Activated T-cell treated with anti-CD3 and anti-CD28 coated beads, Interleukin-2, amount 50 U/mL, for 72 hours (primary cell): Measurements from ENCODE around the gene THSD7A. TPM values are rescaled to one million over a fixed set of nuclear protein-coding genes. Genes with fewer than 3 reads are reported as not detected.

Experiments used
- ATAC-seq, 2 donors: fragments of 150-1000 bp; cut with Tn5 transposase; replicated peaks in 1 of 2; 2 replicates each; pipeline ENCODE4 v1.10.0; 2021; ENCODE audit warnings: moderate library complexity in 2 of 2, mild to moderate bottlenecking in 1 of 2
- DNase-seq, 2 donors: peaks; one replicate each; pipeline ENCODE4 v3.0.0; 2021 to 2022; ENCODE audit warnings: mixed read lengths in 1 of 2
- H3K27ac Mint-ChIP-seq: one replicate; pipeline ENCODE4 v1.8.0; 2022; ENCODE audit warnings: mild to moderate bottlenecking, moderate library complexity, mixed read lengths
- H3K27me3 Mint-ChIP-seq: one replicate; pipeline ENCODE4 v1.8.0; 2022; ENCODE audit warnings: low read depth, mixed read lengths
- H3K36me3 Mint-ChIP-seq, 2 donors: one replicate each; pipeline ENCODE4 v1.8.0; 2022; ENCODE audit warnings: mixed read lengths in 2 of 2, mild to moderate bottlenecking in 1 of 2; ENCODE audit not compliant: insufficient read depth in 2 of 2
- H3K4me1 Mint-ChIP-seq: one replicate; pipeline ENCODE4 v1.8.0; 2022; ENCODE audit warnings: low read depth, mixed read lengths
- H3K4me3 Mint-ChIP-seq, 2 donors: one replicate each; pipeline ENCODE4 v1.8.0; 2022; ENCODE audit warnings: mild to moderate bottlenecking in 2 of 2, mixed read lengths in 2 of 2, moderate library complexity in 2 of 2
- H3K9me3 Mint-ChIP-seq, 2 donors: one replicate each; pipeline ENCODE4 v1.8.0; 2022; ENCODE audit warnings: mixed read lengths in 2 of 2
- total RNA-seq, 2 donors: library from RNA; stranded (reverse); gene quantifications; one replicate each; pipeline ENCODE4 v1.2.3, GENCODE V29; 2022

THSD7A gene
- total RNA-seq, 2 donors from 2014 or later = not detected

GRCh38 chr7:11706666-11707605 lies 125.1 kb downstream of the THSD7A start:
- ATAC-seq = no peak
- H3K27me3 Mint-ChIP-seq = no peaks in the 10 kb centered on the region

DNA sequence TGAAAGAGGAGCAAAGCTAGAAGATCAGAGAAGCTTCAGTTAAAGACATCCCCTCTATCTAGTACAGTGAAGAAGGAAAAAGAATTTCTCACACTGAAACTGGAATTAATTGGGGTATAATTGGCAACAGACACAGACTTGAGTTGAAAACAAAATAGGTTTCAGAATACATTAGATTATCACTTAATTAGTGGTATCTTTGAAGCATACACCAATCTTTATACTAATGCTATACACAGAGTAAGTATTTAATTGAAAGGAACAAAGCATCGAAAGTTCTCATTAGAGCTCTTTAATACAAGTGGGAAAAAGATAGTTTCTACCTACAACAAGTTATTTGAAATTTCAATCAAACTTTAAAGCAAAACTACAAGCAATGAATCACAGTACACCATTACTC lies 128.2 kb downstream of the THSD7A start:
- H3K4me3 Mint-ChIP-seq = no peak overlapping the region
- no peaks in the 10 kb centered on the region for H3K4me1 Mint-ChIP-seq
- no peak for DNase-seq
- no peaks in the 10 kb centered on the region for H3K27me3 Mint-ChIP-seq
- no peaks in the 10 kb centered on the region for H3K36me3 Mint-ChIP-seq
- no peak for ATAC-seq
- no peak overlapping the region for H3K27ac Mint-ChIP-seq
- H3K9me3 Mint-ChIP-seq = peaks cover 0 to 2% of the 10 kb centered on the region in 2 donors

More at GRCh38 chr7:11706666-11707605, 125.1 kb downstream of the THSD7A start:
- H3K4me1 Mint-ChIP-seq = no peaks in the 10 kb centered on the region
- no peak for DNase-seq
- no peak overlapping the region for H3K4me3 Mint-ChIP-seq
- no peak overlapping the region for H3K27ac Mint-ChIP-seq
- H3K36me3 Mint-ChIP-seq = no peaks in the 10 kb centered on the region
- no peaks in the 10 kb centered on the region for H3K9me3 Mint-ChIP-seq

- DNase-seq = no peak
- Mint-ChIP-seq H3K27me3 (no peaks in the 10 kb centered on the region), H3K9me3 (peaks cover 0 to 2% of the 10 kb centered on the region in 2 donors), H3K27ac (no peak overlapping the region), H3K4me3 (no peak overlapping the region), H3K4me1 (no peaks in the 10 kb centered on the region), H3K36me3 (no peaks in the 10 kb centered on the region)
- no peak for ATAC-seq
These were observed 129.1 kb downstream of the THSD7A start for GRCh38 chr7:11702938-11703337.

DNA sequence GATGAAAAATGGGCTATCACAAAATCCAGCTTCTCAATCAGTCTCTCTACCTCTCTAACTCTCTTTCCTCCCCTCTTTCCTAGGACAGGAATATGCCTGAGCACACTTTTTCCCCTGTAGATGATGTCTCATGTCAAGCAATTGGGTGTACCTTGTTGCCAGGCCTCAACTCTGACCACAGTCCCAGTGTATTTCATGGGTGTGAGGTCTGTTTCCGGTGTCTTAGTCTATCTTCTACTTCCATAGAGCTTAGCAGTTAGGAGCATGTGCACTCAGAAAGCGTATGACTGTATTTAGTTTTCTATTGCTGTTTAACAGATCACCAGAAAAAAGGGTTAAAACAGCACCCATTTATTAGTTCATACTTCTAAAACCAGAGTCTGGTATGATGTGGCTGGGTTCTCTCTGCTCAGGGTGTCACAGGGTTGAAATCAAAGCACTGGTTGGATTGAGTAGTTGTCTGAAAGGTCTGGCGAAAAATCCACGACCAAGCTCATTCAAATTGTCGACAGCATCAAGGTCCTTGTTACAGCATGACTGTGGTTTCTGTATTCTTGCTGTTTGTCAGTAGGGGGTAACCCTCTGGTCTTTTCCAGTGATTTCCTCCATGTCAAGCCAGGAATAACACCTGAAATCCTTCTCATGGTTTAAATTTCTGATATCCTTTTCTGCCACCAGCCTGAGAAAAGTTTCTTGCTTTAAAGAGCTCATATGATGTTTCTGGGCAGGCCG lies 130.0 kb downstream of the THSD7A start:
- Mint-ChIP-seq H3K27ac (no peak overlapping the region), H3K4me3 (no peak overlapping the region), H3K27me3 (no peaks in the 10 kb centered on the region), H3K36me3 (no peaks in the 10 kb centered on the region), H3K4me1 (no peaks in the 10 kb centered on the region), H3K9me3 (peaks cover 0 to 2% of the 10 kb centered on the region in 2 donors)
- DNase-seq (no peak), ATAC-seq (no peak)

GRCh38 chr7:11699666-11700065 lies 132.3 kb downstream of the THSD7A start:
- H3K4me3 Mint-ChIP-seq = no peak overlapping the region

DNA sequence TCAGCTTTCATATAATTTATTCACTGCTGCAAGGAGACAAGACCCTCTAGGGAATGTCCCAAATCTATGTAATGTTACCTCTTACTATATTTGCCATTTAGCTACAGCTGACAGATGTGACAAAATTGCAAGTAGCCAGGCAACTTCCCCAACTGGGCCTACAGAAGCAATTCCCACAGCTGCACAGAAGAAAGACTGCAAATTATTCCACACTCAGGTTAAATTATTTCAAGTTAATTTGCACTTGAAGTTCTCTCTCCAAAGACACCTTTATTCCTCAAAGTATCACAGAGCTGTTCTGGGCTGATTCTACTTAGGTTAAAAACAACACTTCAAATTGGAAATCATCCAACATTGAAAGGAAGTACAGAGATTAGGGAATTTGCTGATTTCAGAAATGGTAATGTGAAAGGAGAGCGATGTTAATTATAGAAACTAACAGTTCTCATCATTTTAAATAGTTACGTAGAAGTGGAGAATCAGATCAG lies 133.6 kb downstream of the THSD7A start:
- DNase-seq = no peak
- Mint-ChIP-seq H3K9me3 (peaks cover 0 to 2% of the 10 kb centered on the region in 2 donors), H3K4me1 (no peaks in the 10 kb centered on the region), H3K4me3 (no peak overlapping the region), H3K27ac (no peak overlapping the region), H3K36me3 (no peaks in the 10 kb centered on the region), H3K27me3 (no peaks in the 10 kb centered on the region)
- no peak for ATAC-seq

More at GRCh38 chr7:11699666-11700065, 132.3 kb downstream of the THSD7A start:
- Mint-ChIP-seq H3K36me3 (no peaks in the 10 kb centered on the region), H3K27me3 (no peaks in the 10 kb centered on the region), H3K27ac (no peak overlapping the region), H3K9me3 (peaks cover 0 to 2% of the 10 kb centered on the region in 2 donors), H3K4me1 (no peaks in the 10 kb centered on the region)
- no peak for ATAC-seq
- no peak for DNase-seq

DNA sequence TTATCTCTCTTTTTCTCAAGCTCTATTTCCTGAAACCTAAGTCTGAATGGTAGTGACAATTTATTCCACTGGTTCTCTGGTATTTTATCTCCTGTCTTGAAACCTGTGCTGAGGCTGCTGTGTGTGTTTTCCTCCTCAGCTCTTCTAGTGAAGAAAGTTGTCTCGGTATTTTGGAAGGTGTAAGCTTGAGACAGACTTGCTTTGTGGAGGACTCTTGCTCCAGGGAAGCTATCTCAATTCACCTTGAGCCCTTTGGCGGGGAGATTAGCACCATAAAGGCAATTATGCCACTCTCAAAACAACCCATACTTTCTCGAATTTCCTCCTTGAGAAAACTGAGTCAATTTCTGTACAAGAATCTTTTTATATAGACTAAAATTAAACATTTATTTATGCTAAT lies 141.6 kb downstream of the THSD7A start:
- no peak for DNase-seq
- Mint-ChIP-seq H3K4me3 (no peak overlapping the region), H3K27ac (no peak overlapping the region), H3K36me3 (no peaks in the 10 kb centered on the region), H3K27me3 (no peaks in the 10 kb centered on the region), H3K4me1 (no peaks in the 10 kb centered on the region), H3K9me3 (peaks cover 4 to 6% of the 10 kb centered on the region in 2 donors)
- ATAC-seq = no peak

DNA sequence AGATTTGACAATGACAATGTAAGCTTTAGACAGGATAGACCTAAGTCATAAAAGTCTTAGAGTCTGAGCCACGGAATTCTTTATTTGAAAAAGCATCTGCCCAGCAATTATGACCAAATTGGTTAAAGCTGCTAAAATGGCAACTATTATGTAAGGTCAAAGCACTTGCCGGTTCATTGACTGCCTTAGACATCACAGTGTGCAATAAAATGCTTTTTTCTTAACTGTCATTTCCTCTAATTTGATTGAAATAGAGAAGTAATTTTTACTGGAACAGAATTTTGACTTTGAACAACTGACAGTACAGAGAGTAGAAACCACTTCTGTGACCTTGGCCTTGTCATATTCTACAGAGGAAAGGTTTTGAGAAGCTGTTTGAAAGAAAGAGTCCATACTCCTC lies 142.9 kb downstream of the THSD7A start:
- Mint-ChIP-seq H3K27me3 (no peaks in the 10 kb centered on the region), H3K36me3 (no peaks in the 10 kb centered on the region), H3K4me1 (no peaks in the 10 kb centered on the region), H3K4me3 (no peak overlapping the region), H3K27ac (no peak overlapping the region), H3K9me3 (peaks cover 7 to 8% of the 10 kb centered on the region in 2 donors)
- no peak for ATAC-seq
- DNase-seq = no peak

DNA sequence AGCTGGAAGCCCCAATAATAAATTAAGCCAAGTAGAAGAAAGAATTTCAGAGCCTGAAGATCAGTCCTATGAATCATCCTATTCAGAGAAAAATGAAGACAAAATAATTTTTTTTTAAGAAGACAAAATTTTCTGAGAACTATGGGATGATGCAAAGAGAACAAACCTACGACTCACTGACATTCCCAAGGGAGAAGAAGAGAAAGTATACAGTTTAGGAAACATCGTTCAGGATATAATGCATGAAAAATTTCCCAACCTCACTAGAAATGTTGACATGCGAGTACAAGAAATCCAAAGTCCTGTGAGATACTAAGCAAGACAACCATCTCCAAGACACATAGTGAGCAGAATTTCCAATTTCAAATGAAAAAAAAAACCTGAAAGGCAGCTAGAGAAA lies 150.5 kb downstream of the THSD7A start:
- Mint-ChIP-seq H3K27ac (no peak overlapping the region), H3K9me3 (peaks cover 19 to 25% of the 10 kb centered on the region in 2 donors)

GRCh38 chr7:11675163-11675562 lies 156.8 kb downstream of the THSD7A start:
- DNase-seq = no peak
- Mint-ChIP-seq H3K27me3 (no peaks in the 10 kb centered on the region), H3K4me3 (no peak overlapping the region), H3K9me3 (peaks cover 14 to 20% of the 10 kb centered on the region in 2 donors), H3K27ac (no peak overlapping the region), H3K4me1 (no peaks in the 10 kb centered on the region), H3K36me3 (peaks cover 0 to 2% of the 10 kb centered on the region in 2 donors)
- no peak for ATAC-seq

More for the DNA sequence above, 150.5 kb downstream of the THSD7A start:
- DNase-seq (no peak), ATAC-seq (no peak)
- no peaks in the 10 kb centered on the region for H3K4me1 Mint-ChIP-seq
- no peak overlapping the region for H3K4me3 Mint-ChIP-seq
- peaks cover 0 to under 1% of the 10 kb centered on the region in 2 donors for H3K36me3 Mint-ChIP-seq
- H3K27me3 Mint-ChIP-seq = no peaks in the 10 kb centered on the region

DNA sequence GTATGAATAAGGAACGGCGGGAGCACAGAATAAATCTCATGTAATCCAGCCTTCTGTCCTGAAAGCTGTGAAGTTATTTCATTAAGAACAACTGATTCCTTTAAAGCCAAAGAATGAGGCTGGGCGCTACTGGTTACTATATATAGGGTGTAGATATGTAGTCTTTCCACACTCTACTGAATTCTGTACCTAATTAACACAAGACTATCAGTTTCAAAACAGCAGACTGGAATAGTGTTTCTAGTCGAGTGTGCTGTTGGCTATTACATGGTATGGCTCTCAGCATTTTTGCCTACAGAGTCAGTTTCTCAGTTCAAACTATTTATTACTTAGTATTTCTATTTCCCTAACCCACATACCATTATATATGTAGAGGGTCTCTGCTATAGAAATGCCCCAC lies 163.3 kb downstream of the THSD7A start:
- Mint-ChIP-seq H3K36me3 (no peaks in the 10 kb centered on the region), H3K4me1 (no peaks in the 10 kb centered on the region), H3K4me3 (no peak overlapping the region), H3K9me3 (no peaks in the 10 kb centered on the region), H3K27ac (no peak overlapping the region), H3K27me3 (no peaks in the 10 kb centered on the region)
- no peak for ATAC-seq
- no peak for DNase-seq

DNA sequence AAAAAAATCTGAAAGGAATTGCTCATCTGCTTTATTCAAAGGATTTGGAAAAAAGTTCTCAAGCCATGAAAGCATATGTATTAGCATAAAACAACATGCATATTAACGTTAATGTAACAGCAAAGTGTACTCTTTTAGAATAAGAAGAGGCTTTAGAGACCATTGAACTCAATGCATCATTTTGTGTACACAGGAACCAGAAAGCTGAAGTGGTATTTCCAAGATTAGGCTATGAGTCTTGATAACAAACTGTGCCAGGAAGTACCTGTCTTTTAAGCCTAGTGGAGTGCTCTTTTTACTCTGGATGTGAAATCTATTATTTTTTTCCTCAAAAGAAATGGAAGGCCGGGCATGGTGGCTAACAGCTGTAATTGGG lies 164.2 kb downstream of the THSD7A start:
- H3K36me3 Mint-ChIP-seq = no peaks in the 10 kb centered on the region
- no peak overlapping the region for H3K27ac Mint-ChIP-seq
- no peak overlapping the region for H3K4me3 Mint-ChIP-seq
- H3K4me1 Mint-ChIP-seq = no peaks in the 10 kb centered on the region
- no peak for ATAC-seq
- no peaks in the 10 kb centered on the region for H3K9me3 Mint-ChIP-seq
- no peak for DNase-seq
- no peaks in the 10 kb centered on the region for H3K27me3 Mint-ChIP-seq

DNA sequence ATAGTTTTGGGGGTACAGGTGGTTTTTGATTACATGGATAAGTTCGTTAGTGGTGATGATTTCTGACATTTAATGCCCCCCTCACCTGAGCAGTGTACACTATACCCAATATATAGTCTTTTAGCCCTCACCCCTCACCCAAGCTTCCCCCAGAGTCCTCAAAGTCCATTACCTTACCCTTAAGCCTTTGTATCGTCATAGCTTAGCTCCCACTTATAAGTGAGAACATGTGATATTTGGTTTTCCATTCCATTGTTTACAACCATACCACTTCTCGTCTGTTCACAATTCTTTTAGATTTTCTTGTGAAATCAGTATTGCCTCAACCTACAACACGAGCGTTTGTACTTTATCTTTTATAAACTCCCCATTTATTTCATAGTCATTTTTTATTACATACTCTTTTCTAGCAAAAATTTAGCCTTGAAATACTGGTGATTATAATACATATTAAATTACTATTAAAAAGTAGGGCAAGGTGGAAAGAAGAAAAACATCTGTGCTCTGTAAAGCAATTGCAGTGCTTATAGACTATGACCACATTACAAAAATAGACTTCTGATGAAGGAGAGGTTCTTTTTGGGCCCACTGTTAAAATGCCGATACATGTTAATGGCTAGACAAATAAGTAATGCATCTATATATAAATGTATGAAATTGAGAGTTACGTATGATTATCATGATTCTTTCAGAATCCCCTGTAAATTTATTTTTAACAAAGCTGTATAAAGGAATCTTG lies 164.8 kb downstream of the THSD7A start:
- ATAC-seq (no peak), DNase-seq (no peak)
- no peaks in the 10 kb centered on the region for H3K27me3 Mint-ChIP-seq
- H3K9me3 Mint-ChIP-seq = no peaks in the 10 kb centered on the region
- no peak overlapping the region for H3K4me3 Mint-ChIP-seq
- H3K36me3 Mint-ChIP-seq = no peaks in the 10 kb centered on the region
- H3K27ac Mint-ChIP-seq = no peak overlapping the region
- no peaks in the 10 kb centered on the region for H3K4me1 Mint-ChIP-seq
